ENCODE results near the gene GPRIN3.
"Not testable (repeated sequence)": the region's sequence is repeated elsewhere in the genome, so short reads cannot be mapped to it uniquely, and the experiment has no call there.

The GPRIN3 gene

GRCh38 chr4:89309154-89309553 is 1.6 kb upstream of the GPRIN3 start:
- DNase-seq: not testable (repeated sequence)

GRCh38 chr4:89308161-89308500 is 531 bp upstream of the GPRIN3 start:
- no peak for DNase-seq

GRCh38 chr4:89307178-89307445 is 488 bp downstream of the GPRIN3 start:
- DNase-seq: no peak

GRCh38 chr4:89306486-89307177 is 968 bp downstream of the GPRIN3 start:
- DNase-seq: no peak

GRCh38 chr4:89305712-89306437 is 1.7 kb downstream of the GPRIN3 start:
- no peak for DNase-seq

GRCh38 chr4:89305028-89305427 is 2.6 kb downstream of the GPRIN3 start:
- no peak for DNase-seq

GRCh38 chr4:89303814-89304388 is 3.7 kb downstream of the GPRIN3 start:
- no peak for DNase-seq

GRCh38 chr4:89303177-89303576 is 4.4 kb downstream of the GPRIN3 start:
- DNase-seq: no peak

- DNase-seq: no peak
Observed at GRCh38 chr4:89301902-89302301, 5.7 kb downstream of the GPRIN3 start.

GRCh38 chr4:89301003-89301402 is 6.6 kb downstream of the GPRIN3 start:
- no peak for DNase-seq

GRCh38 chr4:89300499-89300898 is 7.1 kb downstream of the GPRIN3 start:
- DNase-seq: no peak

- DNase-seq: no peak
Observed at GRCh38 chr4:89300060-89300459, 7.5 kb downstream of the GPRIN3 start.

GRCh38 chr4:89299153-89299791 is 8.3 kb downstream of the GPRIN3 start:
- no peak for DNase-seq

- no peak for DNase-seq
Observed at GRCh38 chr4:89298788-89299152, 8.8 kb downstream of the GPRIN3 start.

GRCh38 chr4:89298155-89298554 is 9.4 kb downstream of the GPRIN3 start:
- no peak for DNase-seq

- DNase-seq: no peak
Observed at GRCh38 chr4:89296896-89297295, 10.7 kb downstream of the GPRIN3 start.

- DNase-seq: no peak
Observed at GRCh38 chr4:89296399-89296798, 11.2 kb downstream of the GPRIN3 start.

- DNase-seq: no peak
Observed at GRCh38 chr4:89295415-89295927, 12.1 kb downstream of the GPRIN3 start.

GRCh38 chr4:89294573-89295269 is 12.9 kb downstream of the GPRIN3 start:
- DNase-seq: peak; percentile 34

GRCh38 chr4:89293299-89293698 is 14.3 kb downstream of the GPRIN3 start:
- DNase-seq: no peak

GRCh38 chr4:89290727-89291516 is 16.7 kb downstream of the GPRIN3 start:
- no peak for DNase-seq

- no peak for DNase-seq
Observed at GRCh38 chr4:89289312-89289711, 18.3 kb downstream of the GPRIN3 start.

GRCh38 chr4:89288430-89288829 is 19.2 kb downstream of the GPRIN3 start:
- no peak for DNase-seq

Data from GDM1 (cell line).